SK-N-SH (cell line): ENCODE data around the gene ARHGEF39.

ENCODE experiments used
- FOXM1 ChIP-seq: IDR thresholded peaks from 2 replicates; pipeline ENCODE4 v1.4.0; 2012; ENCODE audit warnings: low read depth, mild to moderate bottlenecking
- JUND ChIP-seq: IDR thresholded peaks from 2 replicates; pipeline ENCODE4 v1.4.0; 2012
- TF ChIP-seq, protein P1 (sequence below): IDR thresholded peaks from 2 replicates; pipeline ENCODE4 v1.6.1; 2012; ENCODE audit warnings: mild to moderate bottlenecking, low read depth, low read length, moderate library complexity

- TF ChIP-seq, protein P1, sequence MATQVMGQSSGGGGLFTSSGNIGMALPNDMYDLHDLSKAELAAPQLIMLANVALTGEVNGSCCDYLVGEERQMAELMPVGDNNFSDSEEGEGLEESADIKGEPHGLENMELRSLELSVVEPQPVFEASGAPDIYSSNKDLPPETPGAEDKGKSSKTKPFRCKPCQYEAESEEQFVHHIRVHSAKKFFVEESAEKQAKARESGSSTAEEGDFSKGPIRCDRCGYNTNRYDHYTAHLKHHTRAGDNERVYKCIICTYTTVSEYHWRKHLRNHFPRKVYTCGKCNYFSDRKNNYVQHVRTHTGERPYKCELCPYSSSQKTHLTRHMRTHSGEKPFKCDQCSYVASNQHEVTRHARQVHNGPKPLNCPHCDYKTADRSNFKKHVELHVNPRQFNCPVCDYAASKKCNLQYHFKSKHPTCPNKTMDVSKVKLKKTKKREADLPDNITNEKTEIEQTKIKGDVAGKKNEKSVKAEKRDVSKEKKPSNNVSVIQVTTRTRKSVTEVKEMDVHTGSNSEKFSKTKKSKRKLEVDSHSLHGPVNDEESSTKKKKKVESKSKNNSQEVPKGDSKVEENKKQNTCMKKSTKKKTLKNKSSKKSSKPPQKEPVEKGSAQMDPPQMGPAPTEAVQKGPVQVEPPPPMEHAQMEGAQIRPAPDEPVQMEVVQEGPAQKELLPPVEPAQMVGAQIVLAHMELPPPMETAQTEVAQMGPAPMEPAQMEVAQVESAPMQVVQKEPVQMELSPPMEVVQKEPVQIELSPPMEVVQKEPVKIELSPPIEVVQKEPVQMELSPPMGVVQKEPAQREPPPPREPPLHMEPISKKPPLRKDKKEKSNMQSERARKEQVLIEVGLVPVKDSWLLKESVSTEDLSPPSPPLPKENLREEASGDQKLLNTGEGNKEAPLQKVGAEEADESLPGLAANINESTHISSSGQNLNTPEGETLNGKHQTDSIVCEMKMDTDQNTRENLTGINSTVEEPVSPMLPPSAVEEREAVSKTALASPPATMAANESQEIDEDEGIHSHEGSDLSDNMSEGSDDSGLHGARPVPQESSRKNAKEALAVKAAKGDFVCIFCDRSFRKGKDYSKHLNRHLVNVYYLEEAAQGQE: no peak
- no peak for TF ChIP-seq FOXM1
- TF ChIP-seq JUND: no peak
Measured at GRCh38 chr9:35666549-35666948, 1.6 kb upstream of the ARHGEF39 start.
